A549 (cell line): Measurements from ENCODE around the gene DCAF10.

ENCODE experiments used
- ATOH8 ChIP-seq: fragments of 250-450 bp; sonication (Bioruptor Pico); IDR thresholded peaks from 2 replicates; pipeline ENCODE4 v1.5.0; 2020; ENCODE audit warnings: low read depth, mild to moderate bottlenecking, moderate library complexity
- CEBPB ChIP-seq, 2 experiments: fragments of >200 bp in 1 of 2; sonication (Bioruptor Twin) in 1 of 2; formaldehyde crosslinking in 1 of 2; IDR thresholded peaks; 2 replicates each; pipeline ENCODE4 v1.6.1; 2012 to 2016
- CHD4 ChIP-seq: fragments of 200-600 bp; sonication (generic); IDR thresholded peaks from 2 replicates; pipeline ENCODE4 v1.6.1; 2016; ENCODE audit warnings: antibody characterized with exemption, mild to moderate bottlenecking, borderline replicate concordance
- CTCF ChIP-seq: fragments of >200 bp; sonication (Bioruptor Twin); formaldehyde crosslinking; IDR thresholded peaks from 3 replicates; pipeline ENCODE4 v1.5.1; 2016
- EP300 ChIP-seq, 2 experiments: fragments of >200 bp; sonication (Bioruptor Twin); formaldehyde crosslinking; IDR thresholded peaks; 2 replicates in 1 of 2; 3 replicates in 1 of 2; pipeline ENCODE4 v1.6.1; 2016 to 2017
- MAFK ChIP-seq: fragments of 450-650 bp; IDR thresholded peaks from 2 replicates; pipeline ENCODE4 v1.6.1; 2014; ENCODE audit not compliant: partially characterized antibody
- MAZ ChIP-seq: fragments of 150-350 bp; IDR thresholded peaks from 2 replicates; pipeline ENCODE4 v1.6.1; 2014; ENCODE audit warnings: antibody characterized with exemption, low read depth, low read length, borderline replicate concordance
- NR3C1 ChIP-seq: fragments of >200 bp; sonication (Bioruptor Twin); formaldehyde crosslinking; IDR thresholded peaks from 3 replicates; pipeline ENCODE4 v1.6.1; 2017
- POLR2A ChIP-seq: IDR thresholded peaks from 2 replicates; pipeline ENCODE4 v1.6.1; 2012; ENCODE audit warnings: mild to moderate bottlenecking, low read length
- RAD21 ChIP-seq, 2 experiments: fragments of >200 bp in 1 of 2; sonication (Bioruptor Twin) in 1 of 2; formaldehyde crosslinking in 1 of 2; IDR thresholded peaks in 1 of 2; conservative IDR thresholded peaks in 1 of 2; 2 replicates in 1 of 2; 3 replicates in 1 of 2; pipeline ENCODE4 v1.6.1; 2012 to 2018; ENCODE audit warnings: inconsistent platforms in 1 of 2

- TF ChIP-seq MAFK (peak; percentile 90), EP300 (IDR thresholded peaks at IDR 0.05) (no peak), CEBPB (IDR thresholded peaks at IDR 0.05) (no peak), ATOH8 (no peak), RAD21 (conservative IDR thresholded peaks at IDR 0.05 in 1 of 2, IDR thresholded peaks at IDR 0.05 in 1 of 2) (no peak), CTCF (no peak), MAZ (no peak), NR3C1 (no peak), POLR2A (no peak), CHD4 (no peak)
Measured at GRCh38 chr9:37902796-37903646, 102.4 kb downstream of the DCAF10 start.
